IMR-90 (cell line): ENCODE results near the gene HPS4. TPM values are rescaled to one million over a fixed set of nuclear protein-coding genes. Genes with fewer than 3 reads are reported as not detected.
"Not testable (repeated sequence)": the region's sequence is repeated elsewhere in the genome, so short reads cannot be mapped to it uniquely, and the experiment has no call there.

ENCODE experiments used
- ATAC-seq: fragments of 200-7000 bp; cut with Tn5 transposase; 2 replicates; pipeline ENCODE4 v1.9.1; 2020; ENCODE audit warnings: low read depth, mild to moderate bottlenecking, moderate library complexity
- BruUV-seq: library from RNA; stranded (reverse); fragments of 400-500 nt; replicated peaks from 2 replicates; lab custom pipeline; 2021; lab: Mats Ljungman, UMichigan
- CTCF ChIA-PET: fragments of 300-600 bp; formaldehyde crosslinking; extraction: SDS; loops from one replicate; lab custom pipeline; 2021; ENCODE audit warnings: antibody characterized with exemption; lab: Yijun Ruan, JAX
- POLR2A ChIA-PET: fragments of 300-600 bp; sonication (Branson Sonifier 250); formaldehyde crosslinking; loops from one replicate; lab custom pipeline; 2022; ENCODE audit warnings: antibody characterized with exemption; ENCODE audit not compliant: unreplicated experiment; lab: Charles Lee
- DNase-seq: peaks from one replicate; pipeline ENCODE4 v3.0.0; 2013
- H2AFZ ChIP-seq: replicated peaks from 2 replicates; pipeline ENCODE3; 2013; ENCODE audit warnings: low read length, mild to moderate bottlenecking; ENCODE audit not compliant: poor library complexity
- H2AK5ac ChIP-seq: 2 replicates; pipeline ENCODE4 v1.6.1; 2013; ENCODE audit warnings: low read depth, low read length, inconsistent platforms
- H2AK9ac ChIP-seq: replicated peaks from 2 replicates; pipeline ENCODE3; 2013; ENCODE audit warnings: mild to moderate bottlenecking, low read depth, low read length, moderate library complexity; ENCODE audit not compliant: poor library complexity
- H2BK120ac ChIP-seq: 2 replicates; pipeline ENCODE4 v1.6.1; 2013; ENCODE audit warnings: low read depth, low read length, inconsistent platforms
- H2BK15ac ChIP-seq: 3 replicates; pipeline ENCODE4 v1.6.1; 2013; ENCODE audit warnings: low read depth, low read length, inconsistent platforms
- H2BK20ac ChIP-seq: 2 replicates; pipeline ENCODE4 v1.6.1; 2013; ENCODE audit warnings: low read depth, mild to moderate bottlenecking, inconsistent platforms, low read length, moderate library complexity
- H2BK5ac ChIP-seq: 2 replicates; pipeline ENCODE4 v1.6.1; 2013; ENCODE audit warnings: mild to moderate bottlenecking, low read depth, low read length, inconsistent platforms; ENCODE audit not compliant: poor library complexity, severe bottlenecking
- H3K14ac ChIP-seq: replicated peaks from 2 replicates; pipeline ENCODE4 v1.6.1; 2013; ENCODE audit warnings: low read depth, low read length, inconsistent platforms
- H3K18ac ChIP-seq: 2 replicates; pipeline ENCODE4 v1.6.1; 2013; ENCODE audit warnings: low read depth, low read length, control low read depth
- H3K23ac ChIP-seq: 2 replicates; pipeline ENCODE4 v1.6.1; 2013; ENCODE audit warnings: low read depth, low read length, inconsistent platforms
- H3K27ac ChIP-seq: 2 replicates; pipeline ENCODE4 v1.5.1; 2013; ENCODE audit warnings: mild to moderate bottlenecking, control low read depth, low read length; ENCODE audit not compliant: insufficient read depth
- H3K27me3 ChIP-seq: 2 replicates; pipeline ENCODE4 v1.6.1; 2013; ENCODE audit warnings: low read length; ENCODE audit not compliant: control insufficient read depth, insufficient read depth
- H3K36me3 ChIP-seq: 2 replicates; pipeline ENCODE4 v1.6.1; 2013; ENCODE audit warnings: low read length, mixed read lengths; ENCODE audit not compliant: control insufficient read depth, insufficient read depth
- H3K4ac ChIP-seq: 2 replicates; pipeline ENCODE4 v1.6.1; 2013; ENCODE audit warnings: low read depth, low read length, inconsistent platforms
- H3K4me1 ChIP-seq: 2 replicates; pipeline ENCODE4 v1.6.1; 2013; ENCODE audit warnings: low read length, mixed read lengths; ENCODE audit not compliant: control insufficient read depth, insufficient read depth
- H3K4me2 ChIP-seq: 2 replicates; pipeline ENCODE4 v1.6.1; 2013; ENCODE audit warnings: low read depth, mild to moderate bottlenecking, control low read depth, low read length, moderate library complexity
- H3K4me3 ChIP-seq: 2 replicates; pipeline ENCODE4 v1.5.1; 2013; ENCODE audit warnings: low read depth, mild to moderate bottlenecking, control low read depth, low read length, moderate library complexity; ENCODE audit not compliant: insufficient read depth
- H3K56ac ChIP-seq: 2 replicates; pipeline ENCODE4 v1.6.1; 2013; ENCODE audit warnings: low read length, inconsistent platforms; ENCODE audit not compliant: insufficient read depth; ENCODE audit errors: extremely low read depth
- H3K79me1 ChIP-seq, 2 experiments: 2 replicates each; pipeline ENCODE4 v1.6.1; 2013; ENCODE audit warnings: low read length in 2 of 2, inconsistent platforms in 1 of 2, low read depth in 1 of 2
- H3K9ac ChIP-seq: 2 replicates; pipeline ENCODE4 v1.6.1; 2013; ENCODE audit warnings: low read depth, low read length, control low read depth
- H3K9me1 ChIP-seq: 2 replicates; pipeline ENCODE4 v1.6.1; 2013; ENCODE audit warnings: low read length, inconsistent platforms; ENCODE audit not compliant: insufficient read depth
- H3K9me3 ChIP-seq: 2 replicates; pipeline ENCODE4 v1.6.1; 2013; ENCODE audit warnings: low read length; ENCODE audit not compliant: control insufficient read depth, insufficient read depth
- H4K20me1 ChIP-seq: 2 replicates; pipeline ENCODE4 v1.6.1; 2013; ENCODE audit warnings: low read length, inconsistent platforms; ENCODE audit not compliant: insufficient read depth
- H4K5ac ChIP-seq: 2 replicates; pipeline ENCODE4 v1.6.1; 2013; ENCODE audit warnings: mild to moderate bottlenecking, low read depth, low read length, control low read depth
- H4K8ac ChIP-seq, 2 experiments: 2 replicates each; pipeline ENCODE4 v1.6.1; 2013; ENCODE audit warnings: low read depth in 2 of 2, low read length in 2 of 2, control low read depth in 1 of 2, inconsistent platforms in 1 of 2
- H4K91ac ChIP-seq: 2 replicates; pipeline ENCODE4 v1.6.1; 2013; ENCODE audit warnings: low read depth, low read length, inconsistent platforms; ENCODE audit not compliant: insufficient read depth
- WGBS, 2 experiments: methylation state at CpG; one replicate each; pipeline versions ENCODE4 v1.1.5 to v1.1.7; 2013; ENCODE audit warnings: missing lambda C conversion rate in 2 of 2; ENCODE audit not compliant: insufficient read length in 1 of 2; ENCODE audit errors: extremely low coverage in 2 of 2; 5-methylcytosine and 5-hydroxymethylcytosine counted together
- dilution Hi-C: fragments of 300-500 bp; cut with HindIII; formaldehyde crosslinking; loops from one replicate; pipeline ENCODE4 v1.14.3; 2018; ENCODE audit warnings: low sequenced_read_pairs; ENCODE audit not compliant: unreplicated experiment
- in situ Hi-C: fragments of 300-500 bp; cut with MboI; formaldehyde crosslinking; loops from 3 replicates; pipeline ENCODE4 v1.14.3; 2019; ENCODE audit warnings: low sequenced_read_pairs, inconsistent platforms, mixed read lengths
- intact Hi-C: fragments of 100-400 bp; cut with micrococcal nuclease; formaldehyde crosslinking; loops from 2 replicates; pipeline ENCODE4 v1.10.0; 2022
- polyA plus RNA-seq, 3 experiments: library from polyadenylated mRNA; depleted of rRNA; stranded (reverse); fragments of >200 nt; gene quantifications; 2 replicates each; pipeline ENCODE4 v1.2.3, GENCODE V29; 2012; ENCODE audit warnings: low replicate concordance in 1 of 3
- total RNA-seq: library from RNA; depleted of rRNA; stranded (reverse); fragments of >200 nt; gene quantifications from 2 replicates; pipeline ENCODE4 v1.2.3, GENCODE V29; 2012

Gene HPS4
- total and polyA plus RNA-seq, 2 of the 4 experiments (the other 2 are of a cell fraction): 15.8 to 19.0 TPM

DNA sequence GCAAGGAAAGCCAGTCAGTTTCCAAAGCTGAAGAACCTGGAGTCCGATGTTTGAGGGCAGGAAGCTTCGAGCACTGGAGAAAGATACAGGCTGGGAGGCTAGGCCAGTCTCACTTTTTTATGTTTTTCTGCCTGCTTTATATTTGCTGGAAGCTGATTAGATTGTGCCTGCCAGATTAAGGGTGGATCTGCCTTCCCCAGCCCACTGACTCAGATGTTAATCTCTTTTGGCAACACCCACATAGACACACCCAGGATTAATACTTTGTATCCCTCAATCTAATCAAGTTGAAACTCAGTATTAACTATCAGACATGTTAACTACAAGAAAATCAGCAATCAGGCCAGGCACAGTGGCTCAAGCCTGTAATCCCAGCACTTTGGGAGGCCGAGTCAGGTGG lies 44.8 kb downstream of the HPS4 start:
- intact Hi-C loops, H4K20me1 ChIP-seq, H3K4me3 ChIP-seq, H3K14ac ChIP-seq, H4K8ac ChIP-seq, DNase-seq, H2AK9ac ChIP-seq, H3K27ac ChIP-seq, H3K9me1 ChIP-seq, H3K56ac ChIP-seq, dilution Hi-C loops, H2AFZ ChIP-seq, in situ Hi-C loops, H3K36me3 ChIP-seq, H3K4ac ChIP-seq, H3K9me3 ChIP-seq, H3K18ac ChIP-seq, H3K79me1 ChIP-seq, H2BK5ac ChIP-seq, H3K9ac ChIP-seq, H3K4me1 ChIP-seq, H4K91ac ChIP-seq, H2BK15ac ChIP-seq, H3K27me3 ChIP-seq, H2BK120ac ChIP-seq, H4K5ac ChIP-seq, ATAC-seq, H3K23ac ChIP-seq, BruUV-seq, H2AK5ac ChIP-seq, H2BK20ac ChIP-seq, H3K4me2 ChIP-seq, POLR2A ChIA-PET: not testable (repeated sequence)
- CTCF ChIA-PET: interaction anchor here (1.0 kb wide), 1 partner anchor 9 kb away, joined by 3 read pairs; no protein-coding TSS in a partner anchor
- WGBS, 2 experiments: 100% methylated on average over 2 of the region's 3 CpGs; no CpG with 5 or more reads in 1 of the 2 experiments
